BJ (cell line): ENCODE data around the gene HK3. TPM values are rescaled to one million over a fixed set of nuclear protein-coding genes. Genes with fewer than 3 reads are reported as not detected.

ENCODE experiments used
- CTCF ChIA-PET: fragments of 350-600 bp; formaldehyde crosslinking; extraction: SDS; loops from one replicate; lab custom pipeline; 2021; ENCODE audit warnings: antibody characterized with exemption, inconsistent platforms; lab: Yijun Ruan, JAX
- POLR2A ChIA-PET: fragments of 300-600 bp; sonication (Branson Sonifier 250); formaldehyde crosslinking; extraction: SDS; loops from one replicate; lab custom pipeline; 2021; ENCODE audit warnings: antibody characterized with exemption; lab: Charles Lee
- DNase-seq: peaks from one replicate; pipeline ENCODE4 v3.0.0-alpha.2; 2011; ENCODE audit warnings: low read depth
- H3K27me3 ChIP-seq: 2 replicates; pipeline ENCODE4 v1.6.0; 2011; ENCODE audit warnings: low read length; ENCODE audit not compliant: control insufficient read depth, insufficient read depth
- H3K36me3 ChIP-seq: 2 replicates; pipeline ENCODE4 v1.5.1; 2011; ENCODE audit warnings: low read length; ENCODE audit not compliant: control insufficient read depth, insufficient read depth
- H3K4me3 ChIP-seq: 2 replicates; pipeline ENCODE4 v1.5.1; 2011; ENCODE audit warnings: low read depth, mild to moderate bottlenecking, control low read depth, low read length
- CTCF ChIP-seq: IDR thresholded peaks from 2 replicates; pipeline ENCODE4 v1.5.1; 2011; ENCODE audit warnings: low read depth, mild to moderate bottlenecking, control low read depth, inconsistent platforms, low read length, moderate library complexity; ENCODE audit not compliant: insufficient read depth
- polyA plus RNA-seq: library from polyadenylated mRNA; depleted of rRNA; stranded (reverse); fragments of >200 nt; gene quantifications from 2 replicates; pipeline ENCODE4 v1.2.3, GENCODE V29; 2011

Gene HK3
- polyA plus RNA-seq, 1 experiment: not detected

- CTCF ChIA-PET: no interaction called here
- TF ChIP-seq CTCF: no peak
These were observed 37.9 kb downstream of the HK3 start for GRCh38 chr5:176861276-176861675.

GRCh38 chr5:176860381-176860780 is 38.8 kb downstream of the HK3 start:
- no peak for DNase-seq
- TF ChIP-seq CTCF: no peak
- ChIA-PET CTCF (no interaction called here), POLR2A (no interaction called here)
- Histone ChIP-seq H3K4me3 (no peak overlapping the region), H3K27me3 (peaks cover 21% of the 10 kb centered on the region), H3K36me3 (no peaks in the 10 kb centered on the region)

More at GRCh38 chr5:176861276-176861675, 37.9 kb downstream of the HK3 start:
- DNase-seq: no peak
- POLR2A ChIA-PET: no interaction called here
- Histone ChIP-seq H3K4me3 (no peak overlapping the region), H3K36me3 (no peaks in the 10 kb centered on the region), H3K27me3 (peaks cover 25% of the 10 kb centered on the region)

GRCh38 chr5:176859916-176860315 is 39.2 kb downstream of the HK3 start:
- no peak for DNase-seq
- ChIA-PET CTCF (no interaction called here), POLR2A (no interaction called here)
- no peaks in the 10 kb centered on the region for H3K36me3 ChIP-seq
- no peak for TF ChIP-seq CTCF
- no peak overlapping the region for H3K4me3 ChIP-seq
- H3K27me3 ChIP-seq: peaks cover 19% of the 10 kb centered on the region

- Histone ChIP-seq H3K27me3 (peaks cover 10% of the 10 kb centered on the region), H3K36me3 (no peaks in the 10 kb centered on the region), H3K4me3 (no peak overlapping the region)
- TF ChIP-seq CTCF: no peak
- DNase-seq: no peak
- ChIA-PET POLR2A (no interaction called here), CTCF (interaction anchor here (1.1 kb wide), 1 partner anchor 9 kb away, joined by 3 read pairs; no protein-coding TSS in a partner anchor)
These were observed 41.3 kb downstream of the HK3 start for GRCh38 chr5:176857894-176858273.

- POLR2A ChIA-PET: no interaction called here
- Histone ChIP-seq H3K36me3 (no peaks in the 10 kb centered on the region), H3K27me3 (peaks cover 8% of the 10 kb centered on the region), H3K4me3 (no peak overlapping the region)
- CTCF ChIA-PET: no interaction called here
- DNase-seq: no peak
- TF ChIP-seq CTCF: no peak
These were observed 41.8 kb downstream of the HK3 start for GRCh38 chr5:176857216-176857893.
